Breast epithelium (tissue), 4 donors: ENCODE measurements around the gene NPHP4. TPM values are rescaled to one million over a fixed set of nuclear protein-coding genes. Genes with fewer than 3 reads are reported as not detected.

Source experiments
- DNase-seq, 2 donors: peaks; one replicate each; pipeline ENCODE4 v3.0.0-alpha.2; 2019; ENCODE audit warnings: low spot score in 2 of 2
- H3K27ac ChIP-seq, 2 donors: fragments of 200-600 bp; sonication (generic) in 1 of 2; one replicate each; pipeline ENCODE4 v1.5.1; 2016 to 2019; ENCODE audit warnings: mild to moderate bottlenecking in 1 of 2
- H3K27me3 ChIP-seq, 2 donors: fragments of 200-600 bp; sonication (generic) in 1 of 2; one replicate each; pipeline versions ENCODE4 v1.5.1 to v1.6.0; 2017 to 2019; ENCODE audit warnings: control low read depth in 1 of 2, mild to moderate bottlenecking in 1 of 2
- H3K36me3 ChIP-seq: fragments of 200-600 bp; one replicate; pipeline ENCODE4 v1.5.1; 2019
- H3K4me1 ChIP-seq, 2 donors: fragments of 200-600 bp; sonication (generic); one replicate each; pipeline ENCODE4 v1.5.1; 2016 to 2019; ENCODE audit warnings: control low read depth in 1 of 2
- H3K4me3 ChIP-seq, 3 donors: fragments of 200-600 bp; sonication (generic); 1 replicate in 2 of 3; 2 replicates in 1 of 3; pipeline ENCODE4 v1.5.1; 2016 to 2019; ENCODE audit warnings: mild to moderate bottlenecking in 3 of 3, moderate library complexity in 2 of 3
- H3K9me3 ChIP-seq, 2 donors: fragments of 200-600 bp; sonication (generic) in 1 of 2; one replicate each; pipeline ENCODE4 v1.5.1; 2016 to 2019; ENCODE audit warnings: control low read depth in 1 of 2
- CTCF ChIP-seq, 3 donors: fragments of 450-650 bp; IDR thresholded peaks; one replicate each; pipeline ENCODE4 v1.5.1; 2016 to 2017; ENCODE audit warnings: antibody characterized with exemption in 3 of 3, mild to moderate bottlenecking in 3 of 3, moderate library complexity in 3 of 3
- POLR2A ChIP-seq: fragments of 450-650 bp; IDR thresholded peaks from one replicate; pipeline ENCODE4 v1.6.1; 2016; ENCODE audit warnings: antibody characterized with exemption, mild to moderate bottlenecking, moderate library complexity
- POLR2AphosphoS5 ChIP-seq, 3 donors: sonication (generic); formaldehyde crosslinking; IDR thresholded peaks; one replicate each; pipeline ENCODE4 v1.6.1; 2017; ENCODE audit warnings: antibody characterized with exemption in 3 of 3
- intact Hi-C: fragments of 100-400 bp; cut with DNase I; formaldehyde crosslinking; loops from one replicate; pipeline ENCODE4 v1.15.1; 2023; ENCODE audit warnings: low total_unique reads
- total RNA-seq, 3 donors: library from RNA; depleted of rRNA; stranded (reverse); fragments of >200 nt; gene quantifications; one replicate each; pipeline ENCODE4 v1.1.0, GENCODE V29; 2016

NPHP4 gene
- total RNA-seq, 3 donors from 2014 or later, result 7.0 to 18.7 (median 18.1) TPM

GRCh38 chr1:5878971-5879370, 113.3 kb downstream of the NPHP4 start:
- intact Hi-C loops, result no loop called here
- no peaks in the 10 kb centered on the region for H3K36me3 ChIP-seq

GRCh38 chr1:5877683-5878530, 114.3 kb downstream of the NPHP4 start:
- Histone ChIP-seq H3K4me1 (no peaks in the 10 kb centered on the region), H3K27ac (no peak overlapping the region), H3K9me3 (peaks cover 0 to 6% of the 10 kb centered on the region in 2 donors), H3K36me3 (no peaks in the 10 kb centered on the region), H3K4me3 (no peak overlapping the region), H3K27me3 (no peaks in the 10 kb centered on the region)
- intact Hi-C loops, result no loop called here
- no peak for TF ChIP-seq POLR2A
- TF ChIP-seq CTCF (IDR thresholded peaks at IDR 0.05), result no peak
- no peak for TF ChIP-seq POLR2AphosphoS5 (IDR thresholded peaks at IDR 0.05)
- no peak for DNase-seq

More at GRCh38 chr1:5878971-5879370, 113.3 kb downstream of the NPHP4 start:
- Histone ChIP-seq H3K4me3 (no peak overlapping the region), H3K27ac (no peak overlapping the region), H3K27me3 (no peaks in the 10 kb centered on the region), H3K4me1 (no peaks in the 10 kb centered on the region), H3K9me3 (peaks cover 0 to 6% of the 10 kb centered on the region in 2 donors)
- TF ChIP-seq POLR2A, result no peak
- TF ChIP-seq CTCF (IDR thresholded peaks at IDR 0.05), result no peak
- DNase-seq, result no peak

- H3K27ac ChIP-seq, result no peak overlapping the region
- no peaks in the 10 kb centered on the region for H3K4me1 ChIP-seq
- no peak for DNase-seq
- intact Hi-C loops, result no loop called here
- no peak overlapping the region for H3K4me3 ChIP-seq
- no peaks in the 10 kb centered on the region for H3K36me3 ChIP-seq
- TF ChIP-seq POLR2A (no peak), POLR2AphosphoS5 (IDR thresholded peaks at IDR 0.05) (no peak), CTCF (IDR thresholded peaks at IDR 0.05) (no peak)
- H3K9me3 ChIP-seq, result peaks cover 0 to 6% of the 10 kb centered on the region in 2 donors
- H3K27me3 ChIP-seq, result no peaks in the 10 kb centered on the region
These were observed 115.2 kb downstream of the NPHP4 start for GRCh38 chr1:5877001-5877400.

GRCh38 chr1:5876094-5876650, 116.1 kb downstream of the NPHP4 start:
- TF ChIP-seq CTCF (IDR thresholded peaks at IDR 0.05) (no peak), POLR2A (no peak), POLR2AphosphoS5 (IDR thresholded peaks at IDR 0.05) (no peak)
- Histone ChIP-seq H3K27me3 (no peaks in the 10 kb centered on the region), H3K4me1 (no peaks in the 10 kb centered on the region), H3K36me3 (no peaks in the 10 kb centered on the region), H3K4me3 (no peak overlapping the region), H3K9me3 (peaks cover 0 to 6% of the 10 kb centered on the region in 2 donors), H3K27ac (no peak overlapping the region)
- DNase-seq, result no peak
- intact Hi-C loops, result no loop called here

- peaks cover 0 to 6% of the 10 kb centered on the region in 2 donors for H3K9me3 ChIP-seq
- no peaks in the 10 kb centered on the region for H3K27me3 ChIP-seq
- H3K4me1 ChIP-seq, result no peaks in the 10 kb centered on the region
- H3K4me3 ChIP-seq, result no peak overlapping the region
- no peak for DNase-seq
- no peak for TF ChIP-seq POLR2A
- no peak for TF ChIP-seq POLR2AphosphoS5 (IDR thresholded peaks at IDR 0.05)
- TF ChIP-seq CTCF (IDR thresholded peaks at IDR 0.05), result no peak
- no peak overlapping the region for H3K27ac ChIP-seq
- intact Hi-C loops, result no loop called here
- no peaks in the 10 kb centered on the region for H3K36me3 ChIP-seq
These were observed 116.8 kb downstream of the NPHP4 start for GRCh38 chr1:5875345-5875910.
